Calu3 (cell line): ENCODE data around the gene SMAD3. TPM values are rescaled to one million over a fixed set of nuclear protein-coding genes. Genes with fewer than 3 reads are reported as not detected.

Experiments
- BruUV-seq: library from RNA; stranded (reverse); fragments of 400-500 nt; replicated peaks from 2 replicates; lab custom pipeline; 2021; lab: Mats Ljungman, UMichigan
- CTCF ChIA-PET: fragments of 300-600 bp; sonication (Branson Sonifier 250); formaldehyde crosslinking; loops from one replicate; lab custom pipeline; 2022; ENCODE audit warnings: antibody characterized with exemption; lab: Charles Lee
- DNase-seq: peaks from one replicate; pipeline ENCODE4 v3.0.0; 2022
- H3K27ac Mint-ChIP-seq: one replicate; pipeline ENCODE4 v1.8.0; 2022; ENCODE audit warnings: mixed read lengths; ENCODE audit not compliant: unreplicated experiment
- H3K27me3 Mint-ChIP-seq: one replicate; pipeline ENCODE4 v1.8.0; 2022; ENCODE audit warnings: mixed read lengths; ENCODE audit not compliant: unreplicated experiment
- H3K36me3 Mint-ChIP-seq: one replicate; pipeline ENCODE4 v1.8.0; 2022; ENCODE audit warnings: mild to moderate bottlenecking, moderate library complexity, mixed read lengths; ENCODE audit not compliant: insufficient read depth, unreplicated experiment
- H3K4me1 Mint-ChIP-seq: one replicate; pipeline ENCODE4 v1.8.0; 2022; ENCODE audit warnings: mild to moderate bottlenecking, low read depth, mixed read lengths; ENCODE audit not compliant: unreplicated experiment
- H3K4me3 Mint-ChIP-seq: one replicate; pipeline ENCODE4 v1.8.0; 2022; ENCODE audit warnings: mild to moderate bottlenecking, low read depth, moderate library complexity, mixed read lengths; ENCODE audit not compliant: unreplicated experiment
- H3K9me3 Mint-ChIP-seq: one replicate; pipeline ENCODE4 v1.8.0; 2022; ENCODE audit warnings: low read depth, mixed read lengths; ENCODE audit not compliant: unreplicated experiment
- intact Hi-C: fragments of 100-400 bp; cut with micrococcal nuclease; formaldehyde crosslinking; loops from one replicate; pipeline ENCODE4 v1.10.0; 2022; ENCODE audit not compliant: unreplicated experiment
- total RNA-seq: library from RNA; stranded (reverse); gene quantifications from 2 replicates; pipeline ENCODE4 v1.2.3, GENCODE V29; 2022
- TF ChIP-seq, protein P1 (sequence below): fragments of 200-600 bp; IDR thresholded peaks from one replicate; pipeline ENCODE4 v1.8.0; 2022; ENCODE audit warnings: antibody characterized with exemption; ENCODE audit not compliant: unreplicated experiment

SMAD3 gene
- total RNA-seq, 1 experiment from 2014 or later = 121 TPM

GRCh38 chr15:67137319-67137718 lies 71.9 kb downstream of the SMAD3 start:
- no TSS peak for BruUV-seq
- TF ChIP-seq, protein P1, sequence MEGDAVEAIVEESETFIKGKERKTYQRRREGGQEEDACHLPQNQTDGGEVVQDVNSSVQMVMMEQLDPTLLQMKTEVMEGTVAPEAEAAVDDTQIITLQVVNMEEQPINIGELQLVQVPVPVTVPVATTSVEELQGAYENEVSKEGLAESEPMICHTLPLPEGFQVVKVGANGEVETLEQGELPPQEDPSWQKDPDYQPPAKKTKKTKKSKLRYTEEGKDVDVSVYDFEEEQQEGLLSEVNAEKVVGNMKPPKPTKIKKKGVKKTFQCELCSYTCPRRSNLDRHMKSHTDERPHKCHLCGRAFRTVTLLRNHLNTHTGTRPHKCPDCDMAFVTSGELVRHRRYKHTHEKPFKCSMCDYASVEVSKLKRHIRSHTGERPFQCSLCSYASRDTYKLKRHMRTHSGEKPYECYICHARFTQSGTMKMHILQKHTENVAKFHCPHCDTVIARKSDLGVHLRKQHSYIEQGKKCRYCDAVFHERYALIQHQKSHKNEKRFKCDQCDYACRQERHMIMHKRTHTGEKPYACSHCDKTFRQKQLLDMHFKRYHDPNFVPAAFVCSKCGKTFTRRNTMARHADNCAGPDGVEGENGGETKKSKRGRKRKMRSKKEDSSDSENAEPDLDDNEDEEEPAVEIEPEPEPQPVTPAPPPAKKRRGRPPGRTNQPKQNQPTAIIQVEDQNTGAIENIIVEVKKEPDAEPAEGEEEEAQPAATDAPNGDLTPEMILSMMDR = no peak
- Mint-ChIP-seq H3K27ac (peak overlapping the region; percentile 47), H3K9me3 (no peaks in the 10 kb centered on the region), H3K27me3 (no peaks in the 10 kb centered on the region), H3K36me3 (peaks cover 39% of the 10 kb centered on the region), H3K4me3 (no peak overlapping the region), H3K4me1 (peaks cover 94% of the 10 kb centered on the region)
- CTCF ChIA-PET = no interaction called here
- intact Hi-C loops = no loop called here
- no peak for DNase-seq

DNA sequence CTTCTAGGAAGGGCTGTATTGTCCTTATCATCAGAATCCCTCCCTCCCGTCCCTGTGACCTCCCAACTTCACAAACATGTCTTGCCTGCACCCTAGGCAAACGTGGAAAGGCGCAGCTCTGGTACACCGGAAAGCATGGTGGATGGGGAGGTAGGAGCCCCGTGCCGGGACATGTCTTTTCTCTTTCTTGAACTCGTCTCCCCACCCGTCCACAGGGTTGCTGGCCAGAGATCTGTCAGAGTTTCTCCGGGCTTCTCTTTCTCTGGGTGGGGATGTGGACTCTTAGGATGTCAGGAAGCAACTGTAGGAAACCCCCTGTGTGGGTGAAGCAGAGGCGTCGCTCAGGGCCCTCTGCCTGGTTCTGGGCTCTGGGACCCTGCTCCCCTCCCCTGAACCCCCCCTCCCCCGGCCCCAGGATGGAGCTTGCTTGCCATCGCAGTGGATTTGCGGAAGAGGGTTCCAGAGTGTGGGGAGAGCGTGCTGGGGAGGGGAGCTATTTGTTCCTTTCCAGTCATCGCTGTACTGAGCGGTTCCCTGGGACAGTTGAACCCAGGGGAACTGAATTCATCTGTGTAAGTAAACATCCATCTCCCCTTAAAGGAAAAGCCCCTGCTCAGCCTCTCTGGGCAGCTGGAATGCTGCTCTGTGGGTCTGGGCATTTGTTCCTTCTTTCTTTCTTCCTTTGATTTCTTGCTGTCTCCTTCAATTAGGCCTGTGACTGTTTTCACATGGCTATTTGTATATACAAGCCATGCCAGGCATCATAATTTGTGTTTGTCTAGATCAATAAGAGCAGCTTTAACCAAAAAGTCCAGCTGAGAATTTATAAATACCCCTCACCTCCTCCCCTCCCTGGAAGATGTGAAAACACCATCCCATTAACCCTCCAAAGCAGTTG lies 72.8 kb downstream of the SMAD3 start:
- CTCF ChIA-PET = no interaction called here
- H3K9me3 Mint-ChIP-seq = no peaks in the 10 kb centered on the region
- H3K4me1 Mint-ChIP-seq = peaks cover 94% of the 10 kb centered on the region
- no peaks in the 10 kb centered on the region for H3K27me3 Mint-ChIP-seq
- BruUV-seq = no TSS peak
- H3K4me3 Mint-ChIP-seq = no peak overlapping the region
- intact Hi-C loops = no loop called here
- TF ChIP-seq, protein P1 = no peak
- DNase-seq = no peak
- H3K36me3 Mint-ChIP-seq = peaks cover 48% of the 10 kb centered on the region
- H3K27ac Mint-ChIP-seq = peak overlapping the region; percentile 29

GRCh38 chr15:67138891-67139855 lies 73.8 kb downstream of the SMAD3 start:
- BruUV-seq = no TSS peak
- DNase-seq = no peak
- intact Hi-C loops = no loop called here

More at GRCh38 chr15:67138891-67139855, 73.8 kb downstream of the SMAD3 start:
- peak overlapping the region; percentile 42 for H3K27ac Mint-ChIP-seq
- H3K4me1 Mint-ChIP-seq = peaks cover 94% of the 10 kb centered on the region
- H3K27me3 Mint-ChIP-seq = no peaks in the 10 kb centered on the region
- TF ChIP-seq, protein P1 = no peak
- peaks cover 57% of the 10 kb centered on the region for H3K36me3 Mint-ChIP-seq
- no peak overlapping the region for H3K4me3 Mint-ChIP-seq
- CTCF ChIA-PET = interaction anchor here (1.3 to 1.4 kb wide), 2 partner anchors 9 to 19 kb away, joined by 3 to 5 read pairs; no protein-coding TSS in a partner anchor
- no peaks in the 10 kb centered on the region for H3K9me3 Mint-ChIP-seq
